Measurements from ENCODE around the gene PRUNE2.

GRCh38 chr9:76615177-76615603, 290.7 kb downstream of the PRUNE2 start:
- TF ChIP-seq CTCF (IDR thresholded peaks at IDR 0.05) (no peak), POLR2A (IDR thresholded peaks at IDR 0.05) (no peak)
